IMR-90 (cell line): ENCODE data around the gene COL13A1. TPM values are rescaled to one million over a fixed set of nuclear protein-coding genes. Genes with fewer than 3 reads are reported as not detected.

Experiments
- ATAC-seq: fragments of 200-7000 bp; cut with Tn5 transposase; 2 replicates; pipeline ENCODE4 v1.9.1; 2020; ENCODE audit warnings: low read depth, mild to moderate bottlenecking, moderate library complexity
- BruUV-seq: library from RNA; stranded (reverse); fragments of 400-500 nt; replicated peaks from 2 replicates; lab custom pipeline; 2021; lab: Mats Ljungman, UMichigan
- CTCF ChIA-PET: fragments of 300-600 bp; formaldehyde crosslinking; extraction: SDS; loops from one replicate; lab custom pipeline; 2021; ENCODE audit warnings: antibody characterized with exemption; lab: Yijun Ruan, JAX
- POLR2A ChIA-PET: fragments of 300-600 bp; sonication (Branson Sonifier 250); formaldehyde crosslinking; loops from one replicate; lab custom pipeline; 2022; ENCODE audit warnings: antibody characterized with exemption; ENCODE audit not compliant: unreplicated experiment; lab: Charles Lee
- DNase-seq: peaks from one replicate; pipeline ENCODE4 v3.0.0; 2013
- H2AFZ ChIP-seq: replicated peaks from 2 replicates; pipeline ENCODE3; 2013; ENCODE audit warnings: low read length, mild to moderate bottlenecking; ENCODE audit not compliant: poor library complexity
- H2AK5ac ChIP-seq: 2 replicates; pipeline ENCODE4 v1.6.1; 2013; ENCODE audit warnings: low read depth, low read length, inconsistent platforms
- H2AK9ac ChIP-seq: replicated peaks from 2 replicates; pipeline ENCODE3; 2013; ENCODE audit warnings: mild to moderate bottlenecking, low read depth, low read length, moderate library complexity; ENCODE audit not compliant: poor library complexity
- H2BK120ac ChIP-seq: 2 replicates; pipeline ENCODE4 v1.6.1; 2013; ENCODE audit warnings: low read depth, low read length, inconsistent platforms
- H2BK15ac ChIP-seq: 3 replicates; pipeline ENCODE4 v1.6.1; 2013; ENCODE audit warnings: low read depth, low read length, inconsistent platforms
- H2BK20ac ChIP-seq: 2 replicates; pipeline ENCODE4 v1.6.1; 2013; ENCODE audit warnings: low read depth, mild to moderate bottlenecking, inconsistent platforms, low read length, moderate library complexity
- H2BK5ac ChIP-seq: 2 replicates; pipeline ENCODE4 v1.6.1; 2013; ENCODE audit warnings: mild to moderate bottlenecking, low read depth, low read length, inconsistent platforms; ENCODE audit not compliant: poor library complexity, severe bottlenecking
- H3K14ac ChIP-seq: replicated peaks from 2 replicates; pipeline ENCODE4 v1.6.1; 2013; ENCODE audit warnings: low read depth, low read length, inconsistent platforms
- H3K18ac ChIP-seq: 2 replicates; pipeline ENCODE4 v1.6.1; 2013; ENCODE audit warnings: low read depth, low read length, control low read depth
- H3K23ac ChIP-seq: 2 replicates; pipeline ENCODE4 v1.6.1; 2013; ENCODE audit warnings: low read depth, low read length, inconsistent platforms
- H3K27ac ChIP-seq: 2 replicates; pipeline ENCODE4 v1.5.1; 2013; ENCODE audit warnings: mild to moderate bottlenecking, control low read depth, low read length; ENCODE audit not compliant: insufficient read depth
- H3K27me3 ChIP-seq: 2 replicates; pipeline ENCODE4 v1.6.1; 2013; ENCODE audit warnings: low read length; ENCODE audit not compliant: control insufficient read depth, insufficient read depth
- H3K36me3 ChIP-seq: 2 replicates; pipeline ENCODE4 v1.6.1; 2013; ENCODE audit warnings: low read length, mixed read lengths; ENCODE audit not compliant: control insufficient read depth, insufficient read depth
- H3K4ac ChIP-seq: 2 replicates; pipeline ENCODE4 v1.6.1; 2013; ENCODE audit warnings: low read depth, low read length, inconsistent platforms
- H3K4me1 ChIP-seq: 2 replicates; pipeline ENCODE4 v1.6.1; 2013; ENCODE audit warnings: low read length, mixed read lengths; ENCODE audit not compliant: control insufficient read depth, insufficient read depth
- H3K4me2 ChIP-seq: 2 replicates; pipeline ENCODE4 v1.6.1; 2013; ENCODE audit warnings: low read depth, mild to moderate bottlenecking, control low read depth, low read length, moderate library complexity
- H3K4me3 ChIP-seq: 2 replicates; pipeline ENCODE4 v1.5.1; 2013; ENCODE audit warnings: low read depth, mild to moderate bottlenecking, control low read depth, low read length, moderate library complexity; ENCODE audit not compliant: insufficient read depth
- H3K56ac ChIP-seq: 2 replicates; pipeline ENCODE4 v1.6.1; 2013; ENCODE audit warnings: low read length, inconsistent platforms; ENCODE audit not compliant: insufficient read depth; ENCODE audit errors: extremely low read depth
- H3K79me1 ChIP-seq, 2 experiments: 2 replicates each; pipeline ENCODE4 v1.6.1; 2013; ENCODE audit warnings: low read length in 2 of 2, inconsistent platforms in 1 of 2, low read depth in 1 of 2
- H3K9ac ChIP-seq: 2 replicates; pipeline ENCODE4 v1.6.1; 2013; ENCODE audit warnings: low read depth, low read length, control low read depth
- H3K9me1 ChIP-seq: 2 replicates; pipeline ENCODE4 v1.6.1; 2013; ENCODE audit warnings: low read length, inconsistent platforms; ENCODE audit not compliant: insufficient read depth
- H3K9me3 ChIP-seq: 2 replicates; pipeline ENCODE4 v1.6.1; 2013; ENCODE audit warnings: low read length; ENCODE audit not compliant: control insufficient read depth, insufficient read depth
- H4K20me1 ChIP-seq: 2 replicates; pipeline ENCODE4 v1.6.1; 2013; ENCODE audit warnings: low read length, inconsistent platforms; ENCODE audit not compliant: insufficient read depth
- H4K5ac ChIP-seq: 2 replicates; pipeline ENCODE4 v1.6.1; 2013; ENCODE audit warnings: mild to moderate bottlenecking, low read depth, low read length, control low read depth
- H4K8ac ChIP-seq, 2 experiments: 2 replicates each; pipeline ENCODE4 v1.6.1; 2013; ENCODE audit warnings: low read depth in 2 of 2, low read length in 2 of 2, control low read depth in 1 of 2, inconsistent platforms in 1 of 2
- H4K91ac ChIP-seq: 2 replicates; pipeline ENCODE4 v1.6.1; 2013; ENCODE audit warnings: low read depth, low read length, inconsistent platforms; ENCODE audit not compliant: insufficient read depth
- CEBPB ChIP-seq: IDR thresholded peaks from 2 replicates; pipeline ENCODE4 v1.6.1; 2012; ENCODE audit warnings: low read depth, low read length, improper control_type of control experiment
- FOS ChIP-seq: fragments of 150-350 bp; IDR thresholded peaks from 2 replicates; pipeline ENCODE4 v1.6.1; 2016; ENCODE audit warnings: low read depth, low read length
- MAFK ChIP-seq: IDR thresholded peaks from 2 replicates; pipeline ENCODE4 v1.6.1; 2012; ENCODE audit warnings: low read depth, low read length, improper control_type of control experiment
- MAZ ChIP-seq: IDR thresholded peaks from 2 replicates; pipeline ENCODE4 v1.6.1; 2012; ENCODE audit warnings: low read depth, mild to moderate bottlenecking, low read length, improper control_type of control experiment, moderate library complexity, borderline replicate concordance
- MXI1 ChIP-seq: IDR thresholded peaks from 2 replicates; pipeline ENCODE4 v1.6.1; 2012; ENCODE audit warnings: low read depth, mild to moderate bottlenecking, low read length, moderate library complexity, borderline replicate concordance
- RAD21 ChIP-seq: IDR thresholded peaks from 2 replicates; pipeline ENCODE4 v1.6.1; 2012; ENCODE audit warnings: low read length, improper control_type of control experiment
- RFX5 ChIP-seq: IDR thresholded peaks from 2 replicates; pipeline ENCODE4 v1.8.0; 2012; ENCODE audit warnings: low read depth, mild to moderate bottlenecking, low read length, moderate library complexity
- SMC3 ChIP-seq: fragments of 150-350 bp; IDR thresholded peaks from 2 replicates; pipeline ENCODE4 v1.6.1; 2016; ENCODE audit warnings: low read depth, mild to moderate bottlenecking, antibody characterized with exemption, low read length, moderate library complexity
- WGBS, 2 experiments: methylation state at CpG; one replicate each; pipeline versions ENCODE4 v1.1.5 to v1.1.7; 2013; ENCODE audit warnings: missing lambda C conversion rate in 2 of 2; ENCODE audit not compliant: insufficient read length in 1 of 2; ENCODE audit errors: extremely low coverage in 2 of 2; 5-methylcytosine and 5-hydroxymethylcytosine counted together
- dilution Hi-C: fragments of 300-500 bp; cut with HindIII; formaldehyde crosslinking; loops from one replicate; pipeline ENCODE4 v1.14.3; 2018; ENCODE audit warnings: low sequenced_read_pairs; ENCODE audit not compliant: unreplicated experiment
- in situ Hi-C: fragments of 300-500 bp; cut with MboI; formaldehyde crosslinking; loops from 3 replicates; pipeline ENCODE4 v1.14.3; 2019; ENCODE audit warnings: low sequenced_read_pairs, inconsistent platforms, mixed read lengths
- intact Hi-C: fragments of 100-400 bp; cut with micrococcal nuclease; formaldehyde crosslinking; loops from 2 replicates; pipeline ENCODE4 v1.10.0; 2022
- polyA plus RNA-seq, 3 experiments: library from polyadenylated mRNA; depleted of rRNA; stranded (reverse); fragments of >200 nt; gene quantifications; 2 replicates each; pipeline ENCODE4 v1.2.3, GENCODE V29; 2012; ENCODE audit warnings: low replicate concordance in 1 of 3
- total RNA-seq: library from RNA; depleted of rRNA; stranded (reverse); fragments of >200 nt; gene quantifications from 2 replicates; pipeline ENCODE4 v1.2.3, GENCODE V29; 2012
- TF ChIP-seq, protein P1 (sequence below): fragments of 150-350 bp; IDR thresholded peaks from 2 replicates; pipeline ENCODE4 v1.6.1; 2016; ENCODE audit warnings: low read depth, mild to moderate bottlenecking, low read length, moderate library complexity, borderline replicate concordance
- TF ChIP-seq, protein P2 (sequence below): fragments of 150-350 bp; IDR thresholded peaks from 2 replicates; pipeline ENCODE4 v1.6.1; 2017; ENCODE audit warnings: mild to moderate bottlenecking, antibody characterized with exemption, low read length, low read depth
- TF ChIP-seq, protein P3 (sequence below): conservative IDR thresholded peaks from 2 replicates; pipeline ENCODE4 v1.5.1; 2012; ENCODE audit warnings: mild to moderate bottlenecking, low read depth, low read length, improper control_type of control experiment

Gene COL13A1
- total and polyA plus RNA-seq, 2 of the 4 experiments (the other 2 are of a cell fraction) = 12.2 to 31.3 TPM

DNA sequence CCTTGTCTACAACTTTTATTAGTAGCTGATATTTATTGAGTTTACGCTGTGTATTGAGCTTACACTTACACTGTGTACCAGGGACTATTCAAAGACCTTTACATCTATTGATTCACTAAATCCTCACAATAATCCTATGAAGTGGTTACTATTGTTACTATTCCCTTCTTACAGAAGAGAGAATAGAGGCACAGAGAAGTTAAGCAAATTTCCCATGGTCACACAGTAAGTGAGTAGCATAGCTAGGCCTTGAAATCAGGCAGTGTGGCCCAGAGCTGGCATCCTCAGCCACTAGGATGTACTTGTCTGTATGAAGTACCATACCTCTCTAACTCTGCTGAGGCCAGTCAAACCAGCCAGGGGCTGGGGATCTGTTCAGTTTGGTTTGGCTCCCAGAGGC, 7.6 kb downstream of the COL13A1 start:
- intact Hi-C loops (loop anchor here (10.0 kb wide), 1 partner anchor 335 kb away; the partner anchor contains the start of gene TYSND1), in situ Hi-C loops (loop anchor here (10.0 kb wide), 1 partner anchor 165 kb away; no protein-coding TSS in a partner anchor), dilution Hi-C loops (no loop called here)
- ATAC-seq = no peak
- Histone ChIP-seq H3K4me3 (no peak overlapping the region), H3K9ac (no peak overlapping the region), H3K36me3 (no peaks in the 10 kb centered on the region), H3K27ac (no peak overlapping the region), H3K9me1 (peaks cover 35% of the 10 kb centered on the region), H3K9me3 (no peaks in the 10 kb centered on the region), H4K20me1 (no peaks in the 10 kb centered on the region), H2AK5ac (peak overlapping the region; percentile 88; the same call in 1 of the 2 replicates), H3K56ac (no peak overlapping the region), H3K4me1 (peaks cover 27% of the 10 kb centered on the region), H2BK120ac (peak overlapping the region; percentile 86), H2BK20ac (peak overlapping the region; percentile 82; the same call in 1 of the 2 replicates), H3K14ac (peak overlapping the region; percentile 82), H3K18ac (no peak overlapping the region; the same call in 1 of the 2 replicates), H4K5ac (peak overlapping the region; percentile 37), H3K4me2 (no peak overlapping the region), H3K23ac (peak overlapping the region; percentile 93), H3K79me1 (peaks cover 44 to 97% of the 10 kb centered on the region in 2 experiments), H3K4ac (peak overlapping the region; percentile 63), H2AFZ (peak overlapping the region; percentile 40), H4K91ac (peak overlapping the region; percentile 66), H2BK15ac (peak overlapping the region; percentile 93; the same call in 2 of the 3 replicates), H2BK5ac (no peak overlapping the region), H3K27me3 (no peaks in the 10 kb centered on the region), H2AK9ac (no peak overlapping the region), H4K8ac (peak overlapping the region; percentile 47 to 84; a peak in 3 of 4 replicates)
- no peak for DNase-seq
- POLR2A ChIA-PET = no interaction called here
- CTCF ChIA-PET = no interaction called here
- no CpG with 5 or more reads among the region's 1 CpG for WGBS, 2 experiments
- TF ChIP-seq, protein P1, sequence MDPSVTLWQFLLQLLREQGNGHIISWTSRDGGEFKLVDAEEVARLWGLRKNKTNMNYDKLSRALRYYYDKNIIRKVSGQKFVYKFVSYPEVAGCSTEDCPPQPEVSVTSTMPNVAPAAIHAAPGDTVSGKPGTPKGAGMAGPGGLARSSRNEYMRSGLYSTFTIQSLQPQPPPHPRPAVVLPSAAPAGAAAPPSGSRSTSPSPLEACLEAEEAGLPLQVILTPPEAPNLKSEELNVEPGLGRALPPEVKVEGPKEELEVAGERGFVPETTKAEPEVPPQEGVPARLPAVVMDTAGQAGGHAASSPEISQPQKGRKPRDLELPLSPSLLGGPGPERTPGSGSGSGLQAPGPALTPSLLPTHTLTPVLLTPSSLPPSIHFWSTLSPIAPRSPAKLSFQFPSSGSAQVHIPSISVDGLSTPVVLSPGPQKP = no peak
- TF ChIP-seq MAFK = no peak
- no peak for TF ChIP-seq MXI1
- no peak for TF ChIP-seq FOS
- TF ChIP-seq SMC3 = no peak
- TF ChIP-seq MAZ = no peak
- TF ChIP-seq, protein P2, sequence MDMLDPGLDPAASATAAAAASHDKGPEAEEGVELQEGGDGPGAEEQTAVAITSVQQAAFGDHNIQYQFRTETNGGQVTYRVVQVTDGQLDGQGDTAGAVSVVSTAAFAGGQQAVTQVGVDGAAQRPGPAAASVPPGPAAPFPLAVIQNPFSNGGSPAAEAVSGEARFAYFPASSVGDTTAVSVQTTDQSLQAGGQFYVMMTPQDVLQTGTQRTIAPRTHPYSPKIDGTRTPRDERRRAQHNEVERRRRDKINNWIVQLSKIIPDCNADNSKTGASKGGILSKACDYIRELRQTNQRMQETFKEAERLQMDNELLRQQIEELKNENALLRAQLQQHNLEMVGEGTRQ = no peak
- no peak for TF ChIP-seq RAD21
- no peak for TF ChIP-seq RFX5
- no peak for TF ChIP-seq CEBPB
- TF ChIP-seq, protein P3, sequence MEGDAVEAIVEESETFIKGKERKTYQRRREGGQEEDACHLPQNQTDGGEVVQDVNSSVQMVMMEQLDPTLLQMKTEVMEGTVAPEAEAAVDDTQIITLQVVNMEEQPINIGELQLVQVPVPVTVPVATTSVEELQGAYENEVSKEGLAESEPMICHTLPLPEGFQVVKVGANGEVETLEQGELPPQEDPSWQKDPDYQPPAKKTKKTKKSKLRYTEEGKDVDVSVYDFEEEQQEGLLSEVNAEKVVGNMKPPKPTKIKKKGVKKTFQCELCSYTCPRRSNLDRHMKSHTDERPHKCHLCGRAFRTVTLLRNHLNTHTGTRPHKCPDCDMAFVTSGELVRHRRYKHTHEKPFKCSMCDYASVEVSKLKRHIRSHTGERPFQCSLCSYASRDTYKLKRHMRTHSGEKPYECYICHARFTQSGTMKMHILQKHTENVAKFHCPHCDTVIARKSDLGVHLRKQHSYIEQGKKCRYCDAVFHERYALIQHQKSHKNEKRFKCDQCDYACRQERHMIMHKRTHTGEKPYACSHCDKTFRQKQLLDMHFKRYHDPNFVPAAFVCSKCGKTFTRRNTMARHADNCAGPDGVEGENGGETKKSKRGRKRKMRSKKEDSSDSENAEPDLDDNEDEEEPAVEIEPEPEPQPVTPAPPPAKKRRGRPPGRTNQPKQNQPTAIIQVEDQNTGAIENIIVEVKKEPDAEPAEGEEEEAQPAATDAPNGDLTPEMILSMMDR = no peak
- no TSS peak for BruUV-seq
